Fibroblast of lung (primary cell): Measurements from ENCODE around the gene ZNF639.

Experiments
- CTCF ChIP-seq, 2 donors: IDR thresholded peaks in 1 of 2; conservative IDR thresholded peaks in 1 of 2; 1 replicate in 1 of 2; 2 replicates in 1 of 2; pipeline ENCODE4 v1.5.1; 2011 to 2012; ENCODE audit warnings: low read length in 2 of 2, control low read depth in 1 of 2, inconsistent platforms in 1 of 2, low read depth in 1 of 2, mild to moderate bottlenecking in 1 of 2
- EZH2 ChIP-seq: IDR thresholded peaks from 2 replicates; pipeline ENCODE4 v1.5.1; 2012; ENCODE audit warnings: low read length, control low read depth, mild to moderate bottlenecking; ENCODE audit errors: missing control alignments

GRCh38 chr3:179301645-179302044, 21.2 kb upstream of the ZNF639 start:
- TF ChIP-seq CTCF (conservative IDR thresholded peaks at IDR 0.05 in 1 of 2, IDR thresholded peaks at IDR 0.05 in 1 of 2; ENCODE audit: low read depth in 1 of 2, low read length in 2 of 2) = no peak
- TF ChIP-seq EZH2 = no peak
